GM12891 (cell line): Measurements from ENCODE around the gene GABRR2.

Experiments used
- POLR2A ChIP-seq: IDR thresholded peaks from 2 replicates; pipeline ENCODE4 v1.6.1; 2011; ENCODE audit warnings: low read depth, low read length, control low read depth
- POLR2AphosphoS5 ChIP-seq: IDR thresholded peaks from 2 replicates; pipeline ENCODE4 v1.6.1; 2011; ENCODE audit warnings: low read depth, low read length, control low read depth

- TF ChIP-seq POLR2A (no peak), POLR2AphosphoS5 (no peak)
Observed at GRCh38 chr6:89237158-89237557, 77.9 kb downstream of the GABRR2 start.
